Astrocyte (in vitro differentiated cells and primary cell): Measurements from ENCODE around the gene TLR6. TPM values are rescaled to one million over a fixed set of nuclear protein-coding genes. Genes with fewer than 3 reads are reported as not detected.

Experiments
- DNase-seq: peaks from one replicate; pipeline ENCODE4 v3.0.0-alpha.2; 2010; ENCODE audit warnings: low read depth
- FAIRE-seq: peaks from 2 replicates; lab custom pipeline; 2011; peaks lifted over from hg19 to GRCh38; lab: Jason Lieb, UNC
- H2AFZ ChIP-seq: 2 replicates; pipeline ENCODE4 v1.6.0; 2012; ENCODE audit warnings: low read depth, low read length, inconsistent platforms
- H3K27ac ChIP-seq: 2 replicates; pipeline ENCODE4 v1.5.1; 2011; ENCODE audit warnings: low read depth, low read length, inconsistent platforms
- H3K27me3 ChIP-seq: 2 replicates; pipeline ENCODE4 v1.6.0; 2011; ENCODE audit warnings: low read length, inconsistent platforms; ENCODE audit not compliant: insufficient read depth
- H3K36me3 ChIP-seq: 2 replicates; pipeline ENCODE4 v1.5.1; 2011; ENCODE audit warnings: low read length, inconsistent platforms; ENCODE audit not compliant: insufficient read depth
- H3K4me1 ChIP-seq: 2 replicates; pipeline ENCODE4 v1.5.1; 2011; ENCODE audit warnings: low read length, inconsistent platforms; ENCODE audit not compliant: insufficient read depth
- H3K4me2 ChIP-seq: 2 replicates; pipeline ENCODE4 v1.6.0; 2012; ENCODE audit warnings: low read length, inconsistent platforms
- H3K4me3 ChIP-seq: 2 replicates; pipeline ENCODE4 v1.5.1; 2011; ENCODE audit warnings: low read depth, mild to moderate bottlenecking, low read length, inconsistent platforms; ENCODE audit not compliant: insufficient read depth
- H3K79me2 ChIP-seq: 2 replicates; pipeline ENCODE4 v1.6.0; 2012; ENCODE audit warnings: mild to moderate bottlenecking, low read length, inconsistent platforms; ENCODE audit not compliant: insufficient read depth
- H3K9ac ChIP-seq: 2 replicates; pipeline ENCODE4 v1.6.0; 2012; ENCODE audit warnings: mild to moderate bottlenecking, low read length, inconsistent platforms
- H3K9me3 ChIP-seq: 2 replicates; pipeline ENCODE4 v1.5.1; 2012; ENCODE audit warnings: low read depth, mild to moderate bottlenecking, low read length, inconsistent platforms; ENCODE audit not compliant: insufficient read depth
- H4K20me1 ChIP-seq: 2 replicates; pipeline ENCODE4 v1.6.0; 2012; ENCODE audit warnings: low read length, inconsistent platforms; ENCODE audit not compliant: insufficient read depth
- H3K27ac Mint-ChIP-seq: one replicate; pipeline ENCODE4 v1.8.0; 2021; ENCODE audit warnings: mild to moderate bottlenecking, mixed read lengths; ENCODE audit not compliant: unreplicated experiment
- H3K27me3 Mint-ChIP-seq: one replicate; pipeline ENCODE4 v1.8.0; 2021; ENCODE audit warnings: low read depth, mixed read lengths; ENCODE audit not compliant: unreplicated experiment
- H3K36me3 Mint-ChIP-seq: one replicate; pipeline ENCODE4 v1.8.0; 2021; ENCODE audit warnings: low read depth, mixed read lengths; ENCODE audit not compliant: unreplicated experiment
- H3K4me1 Mint-ChIP-seq: one replicate; pipeline ENCODE4 v1.8.0; 2021; ENCODE audit warnings: low read depth, mixed read lengths; ENCODE audit not compliant: unreplicated experiment
- H3K4me3 Mint-ChIP-seq: one replicate; pipeline ENCODE4 v1.8.0; 2021; ENCODE audit warnings: mild to moderate bottlenecking, moderate library complexity, mixed read lengths; ENCODE audit not compliant: unreplicated experiment
- H3K9me3 Mint-ChIP-seq: one replicate; pipeline ENCODE4 v1.8.0; 2021; ENCODE audit warnings: mild to moderate bottlenecking, mixed read lengths; ENCODE audit not compliant: unreplicated experiment
- EZH2 ChIP-seq: IDR thresholded peaks from 2 replicates; pipeline ENCODE4 v1.6.1; 2012; ENCODE audit warnings: mild to moderate bottlenecking, low read length, inconsistent platforms; ENCODE audit not compliant: insufficient read depth
- total RNA-seq: library from RNA; stranded (reverse); gene quantifications from 2 replicates; pipeline ENCODE4 v1.2.1, GENCODE V29; 2021
- TF ChIP-seq, protein P1 (sequence below): IDR thresholded peaks from 2 replicates; pipeline ENCODE4 v1.5.1; 2011; ENCODE audit warnings: low read depth, mild to moderate bottlenecking, inconsistent platforms, low read length, moderate library complexity; ENCODE audit not compliant: insufficient read depth

TLR6 gene
- total RNA-seq, 1 donor from 2014 or later, result 3.8 TPM

DNA sequence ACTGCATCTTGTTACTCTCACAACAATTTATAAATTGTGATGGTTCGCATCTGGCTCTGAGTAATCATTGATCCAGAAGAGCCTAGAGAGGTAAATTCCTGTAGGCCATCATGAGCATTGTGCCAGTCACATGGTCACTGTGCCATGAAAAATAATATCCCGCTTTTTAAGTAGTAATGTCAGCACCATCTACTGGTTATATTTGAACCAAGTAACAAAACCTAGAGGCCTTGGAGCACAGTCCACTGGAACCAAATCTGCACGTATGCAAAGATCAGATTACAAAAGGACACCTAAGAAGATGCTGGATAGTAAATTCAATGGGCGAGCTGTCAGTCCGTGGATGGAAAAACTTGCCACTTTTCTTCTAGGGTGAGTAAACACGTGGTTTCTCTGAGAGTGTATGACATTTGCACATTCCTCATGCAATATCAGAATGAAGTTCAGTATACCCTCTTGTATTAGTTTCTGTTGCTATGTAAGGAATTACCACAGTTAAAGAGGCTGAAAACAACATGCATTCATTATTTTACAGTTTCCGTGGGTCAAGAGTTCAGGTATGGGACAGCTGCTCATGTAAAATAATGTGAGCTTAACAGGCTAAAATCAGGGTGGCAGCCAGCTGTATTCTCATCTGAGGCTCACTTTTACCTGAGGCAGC, 37.8 kb upstream of the TLR6 start:
- peak overlapping the region; percentile 44 for H3K27ac Mint-ChIP-seq
- no peaks in the 10 kb centered on the region for H3K27me3 Mint-ChIP-seq
- Histone ChIP-seq H3K9me3 (no peaks in the 10 kb centered on the region), H2AFZ (no peak overlapping the region), H3K79me2 (peaks cover 43% of the 10 kb centered on the region), H3K4me1 (peaks cover 22% of the 10 kb centered on the region), H3K4me3 (no peak overlapping the region), H3K9ac (no peak overlapping the region), H3K27ac (no peak overlapping the region), H4K20me1 (peaks cover 51% of the 10 kb centered on the region), H3K27me3 (no peaks in the 10 kb centered on the region), H3K36me3 (peaks cover 66% of the 10 kb centered on the region), H3K4me2 (no peak overlapping the region)
- no peak for FAIRE-seq
- peaks cover 43% of the 10 kb centered on the region for H3K4me1 Mint-ChIP-seq
- no peaks in the 10 kb centered on the region for H3K9me3 Mint-ChIP-seq
- TF ChIP-seq EZH2, result no peak
- DNase-seq, result peak; percentile 29
- H3K36me3 Mint-ChIP-seq, result peaks cover 34% of the 10 kb centered on the region
- no peak overlapping the region for H3K4me3 Mint-ChIP-seq

DNA sequence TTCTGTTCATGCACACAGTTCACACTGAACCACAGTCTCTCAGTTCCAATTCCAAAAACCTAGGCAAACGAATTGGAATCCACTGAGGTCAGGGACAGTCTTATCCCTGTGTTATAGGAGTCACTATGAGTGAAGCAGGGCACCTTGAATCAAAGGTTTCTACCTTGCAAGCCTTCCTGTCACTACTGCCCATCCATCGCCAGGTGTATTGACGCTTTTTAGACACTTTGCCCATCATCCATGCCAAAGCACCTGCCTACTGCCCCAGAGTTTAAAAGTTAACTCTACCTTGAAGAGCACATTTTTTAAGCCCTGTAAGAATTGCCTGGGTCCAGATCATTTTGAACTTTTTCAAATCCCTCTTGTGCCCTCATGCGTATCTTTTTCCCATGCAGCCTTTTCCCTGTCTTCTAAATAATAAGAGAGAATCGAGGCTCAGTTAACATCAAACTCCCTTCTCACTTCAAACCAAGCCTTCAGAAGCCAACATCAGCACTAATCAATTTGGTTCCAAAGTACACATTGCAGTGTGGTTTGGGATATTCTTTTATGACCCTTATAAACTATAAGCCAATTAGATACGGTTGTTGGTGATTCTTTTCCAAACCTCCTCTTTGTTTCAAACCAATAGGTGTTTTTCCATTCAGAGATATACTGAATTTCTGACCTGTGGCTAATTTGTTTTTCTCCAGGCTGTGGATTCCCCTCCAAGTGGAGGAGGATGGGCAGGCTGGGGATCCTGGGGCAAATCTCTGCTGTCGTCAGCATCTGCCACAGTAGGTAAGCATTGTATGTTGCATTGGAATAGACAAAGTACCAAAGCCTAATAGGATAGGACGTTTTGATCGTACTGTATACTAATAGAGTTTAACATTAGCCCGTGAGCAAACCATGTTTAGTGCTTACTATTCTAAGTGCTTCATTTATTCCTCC, 34.7 kb upstream of the TLR6 start:
- Histone ChIP-seq H3K79me2 (peaks cover 55% of the 10 kb centered on the region), H3K4me1 (peaks cover 35% of the 10 kb centered on the region), H3K4me3 (no peak overlapping the region), H3K27ac (peak overlapping the region; percentile 92), H4K20me1 (peaks cover 24% of the 10 kb centered on the region), H3K4me2 (peak overlapping the region; percentile 71), H3K9ac (peak overlapping the region; percentile 41), H3K27me3 (no peaks in the 10 kb centered on the region), H3K36me3 (peaks cover 57% of the 10 kb centered on the region), H2AFZ (no peak overlapping the region), H3K9me3 (no peaks in the 10 kb centered on the region)
- Mint-ChIP-seq H3K27ac (peak overlapping the region; percentile 97), H3K9me3 (no peaks in the 10 kb centered on the region), H3K4me1 (peaks cover 41% of the 10 kb centered on the region), H3K4me3 (no peak overlapping the region), H3K27me3 (no peaks in the 10 kb centered on the region), H3K36me3 (peaks cover 30% of the 10 kb centered on the region)
- TF ChIP-seq, protein P1, sequence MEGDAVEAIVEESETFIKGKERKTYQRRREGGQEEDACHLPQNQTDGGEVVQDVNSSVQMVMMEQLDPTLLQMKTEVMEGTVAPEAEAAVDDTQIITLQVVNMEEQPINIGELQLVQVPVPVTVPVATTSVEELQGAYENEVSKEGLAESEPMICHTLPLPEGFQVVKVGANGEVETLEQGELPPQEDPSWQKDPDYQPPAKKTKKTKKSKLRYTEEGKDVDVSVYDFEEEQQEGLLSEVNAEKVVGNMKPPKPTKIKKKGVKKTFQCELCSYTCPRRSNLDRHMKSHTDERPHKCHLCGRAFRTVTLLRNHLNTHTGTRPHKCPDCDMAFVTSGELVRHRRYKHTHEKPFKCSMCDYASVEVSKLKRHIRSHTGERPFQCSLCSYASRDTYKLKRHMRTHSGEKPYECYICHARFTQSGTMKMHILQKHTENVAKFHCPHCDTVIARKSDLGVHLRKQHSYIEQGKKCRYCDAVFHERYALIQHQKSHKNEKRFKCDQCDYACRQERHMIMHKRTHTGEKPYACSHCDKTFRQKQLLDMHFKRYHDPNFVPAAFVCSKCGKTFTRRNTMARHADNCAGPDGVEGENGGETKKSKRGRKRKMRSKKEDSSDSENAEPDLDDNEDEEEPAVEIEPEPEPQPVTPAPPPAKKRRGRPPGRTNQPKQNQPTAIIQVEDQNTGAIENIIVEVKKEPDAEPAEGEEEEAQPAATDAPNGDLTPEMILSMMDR, result no peak
- no peak for TF ChIP-seq EZH2
- FAIRE-seq (no peak), DNase-seq (no peak)

DNA sequence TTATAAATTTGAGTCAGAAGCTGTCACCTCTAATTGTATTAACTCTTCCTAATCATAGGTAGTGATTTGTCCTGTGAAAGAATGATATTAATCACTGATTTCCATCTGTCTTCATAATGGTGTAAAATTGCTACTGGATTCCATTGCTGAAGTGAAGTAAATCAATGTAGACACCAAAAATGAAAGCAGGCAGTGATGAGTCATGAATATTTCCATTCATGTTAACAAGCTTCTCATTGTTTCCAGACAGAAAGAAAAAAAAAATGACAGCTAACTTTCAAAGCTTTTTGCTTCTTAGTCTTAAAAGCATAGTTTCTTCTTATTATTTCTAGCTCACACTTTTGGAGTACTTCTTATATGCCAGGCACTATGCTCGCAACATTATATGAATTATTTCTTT, 32.5 kb upstream of the TLR6 start:
- Histone ChIP-seq H3K36me3 (peaks cover 40% of the 10 kb centered on the region), H3K79me2 (peaks cover 57% of the 10 kb centered on the region), H3K4me3 (peak overlapping the region; percentile 15), H3K4me1 (peaks cover 28% of the 10 kb centered on the region), H2AFZ (no peak overlapping the region), H3K9me3 (no peaks in the 10 kb centered on the region), H3K27ac (peak overlapping the region; percentile 92), H4K20me1 (peaks cover 14% of the 10 kb centered on the region), H3K9ac (peak overlapping the region; percentile 68), H3K27me3 (no peaks in the 10 kb centered on the region), H3K4me2 (peak overlapping the region; percentile 71)
- DNase-seq (peak; percentile 93), FAIRE-seq (peak; percentile 76)
- H3K4me1 Mint-ChIP-seq, result peaks cover 38% of the 10 kb centered on the region
- no peaks in the 10 kb centered on the region for H3K9me3 Mint-ChIP-seq
- H3K27ac Mint-ChIP-seq, result peak overlapping the region; percentile 97
- peak overlapping the region; percentile 41 for H3K4me3 Mint-ChIP-seq
- no peaks in the 10 kb centered on the region for H3K27me3 Mint-ChIP-seq
- TF ChIP-seq, protein P1, result no peak
- no peak for TF ChIP-seq EZH2
- H3K36me3 Mint-ChIP-seq, result peaks cover 29% of the 10 kb centered on the region
